Sigmoid colon (tissue), 7 donors: ENCODE data around the gene PRKG1. TPM values are rescaled to one million over a fixed set of nuclear protein-coding genes. Genes with fewer than 3 reads are reported as not detected.

Source experiments
- DNase-seq: peaks from one replicate; pipeline ENCODE4 v3.0.0-alpha.2; 2019
- H3K27ac ChIP-seq, 4 donors: fragments of 200-600 bp; sonication (generic); one replicate each; pipeline ENCODE4 v1.5.1; 2016 to 2019; ENCODE audit warnings: mild to moderate bottlenecking in 1 of 4
- H3K27me3 ChIP-seq, 3 donors: fragments of 200-600 bp; sonication (generic); one replicate each; pipeline ENCODE4 v1.5.1; 2019; ENCODE audit warnings: mild to moderate bottlenecking in 1 of 3
- H3K36me3 ChIP-seq, 4 donors: fragments of 200-600 bp; sonication (generic); one replicate each; pipeline ENCODE4 v1.5.1; 2016 to 2019
- H3K4me1 ChIP-seq, 4 donors: fragments of 200-600 bp; sonication (generic); one replicate each; pipeline ENCODE4 v1.5.1; 2017 to 2019
- H3K4me3 ChIP-seq, 4 donors: fragments of 200-600 bp; sonication (generic); one replicate each; pipeline ENCODE4 v1.5.1; 2017 to 2019; ENCODE audit warnings: mild to moderate bottlenecking in 2 of 4, moderate library complexity in 1 of 4
- H3K9me3 ChIP-seq, 4 donors: fragments of 200-600 bp in 3 of 4; sonication (generic) in 3 of 4; one replicate each; pipeline versions ENCODE4 v1.5.1 to v1.6.1; 2013 to 2019
- CTCF ChIP-seq, 4 experiments: fragments of 450-650 bp in 3 of 4; fragments of 200-600 bp in 1 of 4; IDR thresholded peaks; one replicate each; pipeline ENCODE4 v1.5.1; 2016 to 2019; ENCODE audit warnings: antibody characterized with exemption in 4 of 4, mild to moderate bottlenecking in 3 of 4, moderate library complexity in 2 of 4
- EP300 ChIP-seq, 4 donors: sonication (generic); formaldehyde crosslinking; IDR thresholded peaks; one replicate each; pipeline ENCODE4 v1.6.1; 2017; ENCODE audit warnings: antibody characterized with exemption in 4 of 4
- POLR2A ChIP-seq, 2 donors: fragments of 450-650 bp; IDR thresholded peaks; one replicate each; pipeline ENCODE4 v1.6.1; 2016; ENCODE audit warnings: antibody characterized with exemption in 2 of 2, mild to moderate bottlenecking in 2 of 2, moderate library complexity in 2 of 2
- POLR2AphosphoS5 ChIP-seq, 4 donors: sonication (generic); formaldehyde crosslinking; IDR thresholded peaks; one replicate each; pipeline ENCODE4 v1.6.1; 2017; ENCODE audit warnings: antibody characterized with exemption in 4 of 4
- WGBS, 2 donors: extraction: QIAGEN DNeasy Blood & Tissue Kit; methylation state at CpG; one replicate each; pipeline ENCODE4 v1.1.7; 2013; 5-methylcytosine and 5-hydroxymethylcytosine counted together
- intact Hi-C: fragments of 100-400 bp; cut with DNase I; formaldehyde crosslinking; loops from one replicate; pipeline ENCODE4 v1.15.1; 2023
- polyA plus RNA-seq, 3 donors: library from polyadenylated mRNA; stranded (reverse); fragments of 200-250 nt; gene quantifications; one replicate each; pipeline ENCODE4 v1.2.3, GENCODE V29; 2013
- total RNA-seq, 4 donors: library from RNA; depleted of rRNA; stranded (reverse); fragments of >200 nt; gene quantifications; one replicate each; pipeline ENCODE4 v1.1.0, GENCODE V29; 2016
- donor health status: healthy with polysubstance abuse.
- donor health status: Bipolar disorder and iron deficiency.
- donor health status: healthy.

Gene PRKG1
- total and polyA plus RNA-seq, 7 donors: 3.7 to 92.9 (median 60.2) TPM

DNA sequence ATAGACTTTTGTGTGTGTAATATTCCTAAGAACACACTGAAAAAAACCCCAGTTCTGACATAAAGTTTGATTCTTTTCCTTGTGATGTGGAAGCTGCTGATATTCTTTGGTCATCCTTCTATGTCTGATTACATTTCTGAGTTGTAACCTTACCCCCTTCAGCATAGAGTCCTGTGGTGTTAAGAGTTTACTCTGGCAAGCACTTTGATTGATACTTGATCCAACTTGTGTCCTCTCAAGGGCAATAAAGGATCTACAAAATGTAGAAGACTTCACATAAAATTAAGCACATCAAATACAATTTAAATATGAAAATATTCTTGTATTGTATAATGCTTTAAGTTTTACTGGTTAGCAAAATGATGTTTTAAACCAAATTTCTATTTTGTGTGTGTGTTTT, 1018.1 kb downstream of the PRKG1 start:
- Histone ChIP-seq H3K4me1 (no peaks in the 10 kb centered on the region), H3K4me3 (no peak overlapping the region), H3K9me3 (no peaks in the 10 kb centered on the region), H3K27ac (no peak overlapping the region), H3K36me3 (no peaks in the 10 kb centered on the region), H3K27me3 (no peaks in the 10 kb centered on the region)
- TF ChIP-seq POLR2A (IDR thresholded peaks at IDR 0.05): no peak
- no peak for DNase-seq
- intact Hi-C loops: no loop called here

DNA sequence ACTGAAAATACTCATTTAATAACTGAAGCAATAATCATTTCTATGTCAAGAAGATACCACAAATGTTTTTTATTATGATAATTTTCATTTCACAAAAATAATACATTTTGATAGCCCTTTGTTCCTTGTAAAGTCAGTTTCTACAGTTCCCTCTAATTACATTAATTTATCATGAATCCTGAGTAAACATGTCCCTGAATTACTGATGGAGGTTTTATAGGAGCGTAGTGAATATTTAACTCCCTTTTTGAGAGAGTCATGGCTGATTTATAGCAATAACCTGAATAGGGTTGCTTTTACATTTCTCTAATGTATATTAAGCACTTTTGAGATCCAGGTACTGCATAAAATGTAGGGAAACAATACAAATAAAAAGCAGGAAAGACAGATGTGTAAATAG, 1023.8 kb downstream of the PRKG1 start:
- H3K4me1 ChIP-seq: no peaks in the 10 kb centered on the region
- DNase-seq: no peak
- H3K4me3 ChIP-seq: no peak overlapping the region
- H3K27me3 ChIP-seq: no peaks in the 10 kb centered on the region
- H3K36me3 ChIP-seq: no peaks in the 10 kb centered on the region
- H3K9me3 ChIP-seq: no peaks in the 10 kb centered on the region
- 82 to 89% methylated on average over 1 of the region's 1 CpG for WGBS, 2 donors
- TF ChIP-seq POLR2A (IDR thresholded peaks at IDR 0.05) (no peak), CTCF (IDR thresholded peaks at IDR 0.05) (no peak), POLR2AphosphoS5 (IDR thresholded peaks at IDR 0.05) (no peak), EP300 (IDR thresholded peaks at IDR 0.05) (no peak)
- H3K27ac ChIP-seq: no peak overlapping the region
- intact Hi-C loops: no loop called here

GRCh38 chr10:52099026-52099600, 1024.8 kb downstream of the PRKG1 start:
- TF ChIP-seq CTCF (IDR thresholded peaks at IDR 0.05): no peak
- TF ChIP-seq EP300 (IDR thresholded peaks at IDR 0.05): no peak
- TF ChIP-seq POLR2AphosphoS5 (IDR thresholded peaks at IDR 0.05): no peak
- no peak for TF ChIP-seq POLR2A (IDR thresholded peaks at IDR 0.05)
- no peaks in the 10 kb centered on the region for H3K27me3 ChIP-seq
- WGBS, 2 donors: 92% methylated on average over 5 of the region's 5 CpGs
- no peaks in the 10 kb centered on the region for H3K4me1 ChIP-seq
- H3K36me3 ChIP-seq: no peaks in the 10 kb centered on the region
- no peak overlapping the region for H3K4me3 ChIP-seq
- DNase-seq: no peak
- H3K27ac ChIP-seq: no peak overlapping the region
- intact Hi-C loops: no loop called here
- no peaks in the 10 kb centered on the region for H3K9me3 ChIP-seq

GRCh38 chr10:52100011-52100547, 1025.8 kb downstream of the PRKG1 start:
- intact Hi-C loops: no loop called here
- H3K4me3 ChIP-seq: no peak overlapping the region
- TF ChIP-seq EP300 (IDR thresholded peaks at IDR 0.05) (no peak), CTCF (IDR thresholded peaks at IDR 0.05) (no peak)
- no peaks in the 10 kb centered on the region for H3K27me3 ChIP-seq
- H3K4me1 ChIP-seq: no peaks in the 10 kb centered on the region
- no peak overlapping the region for H3K27ac ChIP-seq
- no peaks in the 10 kb centered on the region for H3K36me3 ChIP-seq
- DNase-seq: no peak
- 31 to 69% methylated on average over 6 of the region's 6 CpGs for WGBS, 2 donors
- H3K9me3 ChIP-seq: no peaks in the 10 kb centered on the region

DNA sequence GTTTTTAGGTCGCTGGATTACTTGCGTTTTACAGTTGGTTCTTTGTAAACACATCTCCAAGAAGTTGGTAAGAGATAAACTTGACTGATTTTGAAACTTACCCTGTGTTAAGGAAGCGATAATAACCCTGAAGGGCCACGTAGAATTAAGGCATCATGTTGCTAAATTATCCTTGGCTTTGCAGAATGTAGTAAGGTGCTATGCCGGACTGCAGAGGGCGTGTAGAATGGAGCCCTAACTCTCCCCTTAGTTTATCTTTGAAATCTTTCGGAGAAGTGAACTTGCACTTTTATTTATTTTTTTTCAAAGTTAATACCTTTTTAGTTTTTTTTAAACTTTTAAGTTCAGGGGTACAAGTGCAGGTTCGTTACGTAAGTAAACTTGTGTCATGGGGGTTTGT, 1031.0 kb downstream of the PRKG1 start:
- intact Hi-C loops: no loop called here
- Histone ChIP-seq H3K4me3 (no peak overlapping the region), H3K27me3 (no peaks in the 10 kb centered on the region), H3K9me3 (no peaks in the 10 kb centered on the region), H3K4me1 (no peaks in the 10 kb centered on the region), H3K36me3 (no peaks in the 10 kb centered on the region), H3K27ac (no peak overlapping the region)
- TF ChIP-seq CTCF (IDR thresholded peaks at IDR 0.05): no peak
- TF ChIP-seq EP300 (IDR thresholded peaks at IDR 0.05): no peak
- no peak for TF ChIP-seq POLR2AphosphoS5 (IDR thresholded peaks at IDR 0.05)
- no peak for TF ChIP-seq POLR2A (IDR thresholded peaks at IDR 0.05)
- no peak for DNase-seq
- 72 to 82% methylated on average over 9 of the region's 9 CpGs for WGBS, 2 donors
